Measurements from ENCODE around the gene RGS17.

RGS17 gene

GRCh38 chr6:153084393-153084792 lies 46.7 kb downstream of the RGS17 start:
- DNase-seq (ENCODE audit: low spot score), result no peak

- DNase-seq (ENCODE audit: low spot score), result no peak
These were observed 47.2 kb downstream of the RGS17 start for GRCh38 chr6:153083869-153084268.

GRCh38 chr6:153081914-153082313 lies 49.2 kb downstream of the RGS17 start:
- DNase-seq (ENCODE audit: low spot score), result no peak

GRCh38 chr6:153076431-153076830 lies 54.7 kb downstream of the RGS17 start:
- DNase-seq (ENCODE audit: low spot score), result no peak

DNA sequence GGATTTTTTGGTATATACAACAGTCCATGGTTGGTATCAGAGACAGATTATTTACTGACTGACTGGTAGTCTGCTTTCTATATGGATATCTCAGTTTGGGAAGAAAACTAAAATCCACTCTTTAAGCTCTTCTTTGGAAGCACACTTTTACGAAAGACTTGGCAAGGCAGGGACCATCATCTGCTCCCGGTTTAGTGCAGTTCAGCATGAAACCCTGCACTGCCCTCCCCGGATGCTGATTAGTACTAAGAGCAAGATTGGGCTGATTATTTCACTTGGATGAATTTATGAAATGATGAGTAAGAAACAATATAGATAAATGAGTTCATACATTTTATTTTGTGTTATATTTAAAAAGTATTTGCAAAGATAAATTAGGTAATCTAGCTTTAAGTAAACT lies 56.3 kb downstream of the RGS17 start:
- DNase-seq (ENCODE audit: low spot score), result no peak

GRCh38 chr6:153073841-153074240 lies 57.2 kb downstream of the RGS17 start:
- DNase-seq (ENCODE audit: low spot score), result no peak

DNA sequence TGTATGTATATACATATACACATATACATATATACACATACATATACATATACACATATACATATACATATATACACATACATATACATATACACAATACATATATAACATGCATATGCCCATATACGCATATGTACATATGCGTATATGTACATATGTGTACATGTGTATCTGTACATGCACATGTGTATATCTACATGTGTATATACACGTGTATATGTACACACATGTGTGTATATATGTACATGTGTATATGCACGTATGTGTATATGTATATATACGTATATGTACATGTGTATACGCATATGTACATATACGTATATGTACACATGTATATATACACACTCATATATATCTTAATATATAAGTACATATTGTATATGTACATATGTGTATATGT lies 60.3 kb downstream of the RGS17 start:
- no peak for DNase-seq (ENCODE audit: low spot score)

DNA sequence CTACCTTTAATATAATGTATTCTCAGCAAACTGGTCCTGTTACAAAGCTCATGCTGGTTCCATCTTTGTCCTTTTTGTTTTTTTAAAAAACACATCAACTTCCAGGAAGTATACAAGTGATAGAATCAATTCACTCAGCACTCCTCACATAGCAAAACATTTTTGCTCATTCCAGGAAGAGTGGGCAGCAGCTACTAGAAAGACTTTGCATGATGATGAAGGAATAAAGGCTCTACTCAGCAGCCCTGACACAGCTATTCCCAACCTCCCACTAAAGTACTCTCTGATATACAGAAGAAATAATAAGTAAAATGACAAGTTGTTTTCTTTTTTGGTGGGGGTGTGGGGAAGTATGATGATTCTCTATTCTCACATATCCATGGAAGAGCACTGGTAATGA lies 61.2 kb downstream of the RGS17 start:
- no peak for DNase-seq (ENCODE audit: low spot score)

DNA sequence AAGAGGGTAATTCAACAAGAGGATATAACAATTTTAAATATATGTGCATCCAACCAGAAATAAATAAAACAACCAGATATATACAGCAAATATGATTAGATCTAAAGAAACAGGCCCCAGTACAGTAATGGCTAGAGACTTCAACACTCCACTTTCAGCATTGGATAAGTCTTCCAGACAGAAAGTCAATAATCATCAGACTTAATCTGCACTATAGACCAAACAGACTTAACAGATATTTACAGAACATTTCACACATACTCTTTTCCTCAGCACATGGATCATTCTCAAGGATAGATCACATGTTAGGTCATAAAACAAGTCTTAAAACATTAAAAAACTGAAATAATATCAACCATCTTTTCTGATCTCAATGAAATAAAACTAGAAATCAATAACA lies 65.9 kb downstream of the RGS17 start:
- no peak for DNase-seq (ENCODE audit: low spot score)

DNA sequence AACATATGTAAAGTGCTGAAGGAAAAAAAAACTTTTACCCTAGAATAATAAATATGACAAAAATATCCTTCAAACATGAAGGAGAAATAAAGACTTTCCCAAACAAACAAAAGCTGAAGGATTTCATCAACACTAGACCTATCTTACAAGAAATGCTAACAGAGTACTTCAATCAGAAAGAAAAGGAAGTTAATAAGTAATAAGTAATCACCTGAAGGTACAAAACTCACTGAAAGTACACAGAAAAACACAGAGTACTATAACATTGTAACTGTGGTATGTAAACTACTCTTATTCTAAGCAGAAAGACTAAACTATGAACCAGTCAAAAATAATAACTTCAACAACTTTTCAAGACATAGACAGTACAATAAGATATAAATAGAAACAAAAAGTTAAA lies 67.1 kb downstream of the RGS17 start:
- no peak for DNase-seq (ENCODE audit: low spot score)

DNA sequence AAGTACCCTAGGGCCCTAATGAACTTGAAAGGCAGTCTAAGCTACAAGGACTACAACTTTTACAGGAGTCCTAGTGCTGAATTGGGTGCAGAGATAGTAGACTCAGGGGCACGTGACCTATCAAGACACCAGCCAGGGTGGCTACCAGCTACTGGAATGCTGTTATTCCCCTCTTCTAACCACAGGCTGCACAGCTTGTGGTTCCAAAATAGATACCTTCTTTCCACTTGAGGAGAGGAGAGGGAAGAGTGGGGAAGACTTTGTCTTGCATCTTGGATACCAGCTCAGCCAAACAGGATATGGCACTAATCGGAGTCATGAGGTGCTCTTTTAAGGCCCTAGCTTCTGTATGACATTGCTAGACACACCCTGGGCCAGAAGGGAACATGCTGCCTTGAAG lies 68.6 kb downstream of the RGS17 start:
- DNase-seq (ENCODE audit: low spot score), result no peak

- DNase-seq (ENCODE audit: low spot score), result no peak
These were observed 71.3 kb downstream of the RGS17 start for GRCh38 chr6:153059757-153060156.

DNA sequence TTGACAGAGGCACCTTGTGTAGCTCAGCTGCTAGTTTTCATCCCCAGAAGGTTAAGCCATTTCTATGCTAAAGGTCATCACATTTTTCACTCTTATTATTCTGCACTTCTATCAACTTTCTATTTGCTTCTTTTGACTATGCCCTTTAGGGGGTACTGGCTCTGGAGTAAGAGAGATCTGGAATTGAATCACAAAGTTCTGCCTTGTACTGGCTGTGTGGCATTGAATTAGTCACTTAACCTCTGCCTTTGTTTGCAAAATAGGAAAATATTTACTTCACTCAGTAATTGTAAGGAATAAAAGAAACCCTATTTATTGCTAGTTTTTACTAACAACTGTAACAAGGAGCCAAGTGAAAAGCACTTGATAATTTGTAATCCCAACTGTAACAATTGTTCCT lies 71.8 kb downstream of the RGS17 start:
- no peak for DNase-seq (ENCODE audit: low spot score)

- no peak for DNase-seq (ENCODE audit: low spot score)
These were observed 72.2 kb downstream of the RGS17 start for GRCh38 chr6:153058909-153059308.

GRCh38 chr6:153058291-153058690 lies 72.8 kb downstream of the RGS17 start:
- no peak for DNase-seq (ENCODE audit: low spot score)

- no peak for DNase-seq (ENCODE audit: low spot score)
These were observed 74.8 kb downstream of the RGS17 start for GRCh38 chr6:153056308-153056707.

DNA sequence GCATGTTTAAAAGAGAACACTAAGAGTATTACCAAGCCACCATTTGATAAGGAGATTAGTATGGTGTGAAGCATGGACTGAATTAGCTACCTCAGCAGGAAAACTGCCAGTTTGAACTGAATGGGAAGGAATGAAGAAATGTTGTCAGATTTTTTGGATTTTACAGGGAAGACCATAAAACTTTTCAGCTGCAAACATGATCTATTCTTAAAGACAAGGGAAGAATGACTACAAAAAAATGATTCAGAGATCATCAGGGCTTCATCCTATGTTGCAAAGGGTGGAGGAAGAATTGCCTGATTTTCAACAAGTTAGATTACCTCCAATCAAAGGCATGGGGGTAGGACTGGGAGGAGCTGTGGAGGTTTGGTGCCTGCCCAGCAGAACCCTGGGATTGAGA lies 79.3 kb downstream of the RGS17 start:
- no peak for DNase-seq (ENCODE audit: low spot score)

GRCh38 chr6:153048631-153049030 lies 82.5 kb downstream of the RGS17 start:
- no peak for DNase-seq (ENCODE audit: low spot score)

DNA sequence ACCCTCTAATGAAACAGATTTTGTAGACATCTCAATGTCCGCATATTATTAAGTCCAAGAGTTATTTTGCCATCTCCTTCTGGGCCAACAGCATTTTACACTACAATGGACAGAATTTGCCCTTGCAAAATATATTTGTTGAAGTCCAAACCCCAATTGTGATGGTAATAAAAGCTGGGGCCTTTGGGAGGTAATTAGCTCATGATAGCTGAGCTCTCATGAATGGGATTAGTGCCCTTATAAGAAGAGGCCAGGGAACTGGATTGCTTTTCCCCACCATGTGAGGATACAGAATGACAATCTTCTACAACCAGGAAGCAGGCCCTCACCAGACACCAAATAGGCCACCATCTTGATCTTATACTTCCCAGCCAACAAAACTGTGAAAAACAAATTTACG lies 83.7 kb downstream of the RGS17 start:
- no peak for DNase-seq (ENCODE audit: low spot score)

DNA sequence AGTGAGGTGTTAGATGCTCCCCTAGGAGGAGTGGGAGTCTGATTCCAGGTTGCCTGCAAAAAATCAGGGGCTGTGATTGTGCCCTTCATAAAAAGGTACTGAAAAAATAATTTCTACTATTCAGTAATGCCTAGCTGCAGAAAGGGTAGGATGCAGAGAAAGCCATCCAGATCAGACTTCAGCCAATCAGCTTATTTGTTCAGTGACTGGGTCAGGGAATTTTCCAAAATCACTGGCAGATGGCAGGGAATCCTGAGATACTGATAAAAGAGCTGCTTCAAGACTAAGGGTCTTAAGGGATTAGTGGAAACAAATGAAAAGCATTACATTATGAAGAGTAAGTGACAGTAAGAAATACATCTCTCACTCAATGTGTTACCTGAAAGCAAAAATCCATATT lies 85.8 kb downstream of the RGS17 start:
- DNase-seq (ENCODE audit: low spot score), result no peak

DNA sequence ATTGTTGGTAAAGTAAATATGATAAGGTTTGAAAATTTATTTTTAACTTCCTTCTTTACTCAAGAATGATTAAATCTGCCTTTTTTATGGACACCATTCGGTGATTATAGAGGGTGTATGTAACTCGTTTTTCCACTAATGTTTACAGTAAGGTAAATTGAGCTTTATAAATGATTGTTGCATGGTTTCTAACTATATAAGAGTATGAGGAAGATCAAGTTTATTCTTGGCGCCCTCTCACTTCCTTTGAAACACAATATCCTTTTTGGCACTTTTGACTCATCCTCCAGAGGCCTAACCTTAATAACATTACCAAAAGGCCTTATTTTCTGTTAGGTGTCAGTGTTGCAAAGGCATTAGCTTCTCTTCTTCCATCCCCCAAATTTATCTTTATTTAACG lies 86.8 kb downstream of the RGS17 start:
- DNase-seq (ENCODE audit: low spot score), result no peak

DNA sequence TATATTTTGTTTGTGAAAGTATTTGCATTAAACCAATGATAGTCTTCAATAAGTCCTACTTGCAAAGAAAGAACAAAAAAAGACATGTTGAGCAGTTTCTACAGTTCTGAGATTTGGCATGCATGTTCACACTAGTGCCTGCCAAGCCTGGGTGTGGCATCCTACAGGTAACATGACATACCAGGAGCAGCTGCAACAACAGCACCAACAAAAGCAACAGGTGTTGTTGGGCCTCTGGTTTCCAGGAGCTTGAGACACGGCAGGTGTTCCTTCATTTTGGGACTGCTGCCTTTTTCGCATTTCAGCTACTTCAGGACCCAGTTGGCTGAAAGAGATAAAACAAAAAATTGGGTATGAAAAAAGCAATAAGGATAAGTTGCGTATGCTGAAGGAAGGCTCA lies 87.4 kb downstream of the RGS17 start:
- DNase-seq (ENCODE audit: low spot score), result no peak

GRCh38 chr6:153038378-153039057 lies 92.6 kb downstream of the RGS17 start:
- DNase-seq (ENCODE audit: low spot score), result peak; percentile 8

GRCh38 chr6:153034139-153034538 lies 96.9 kb downstream of the RGS17 start:
- no peak for DNase-seq (ENCODE audit: low spot score)
